GM12872 (cell line): Measurements from ENCODE around the gene IFT172.

Source experiments
- CTCF ChIP-seq: IDR thresholded peaks from 3 replicates; pipeline ENCODE4 v1.5.1; 2011; ENCODE audit warnings: low read depth, mild to moderate bottlenecking, low read length, moderate library complexity; ENCODE audit not compliant: insufficient read depth

IFT172 gene

GRCh38 chr2:27489498-27490397, at the start of gene IFT172:
Gene IFT172 (minus strand): TSS chr2:27489743. CDS start chr2:27489653, 90 bp downstream.
- TF ChIP-seq CTCF, result no peak

- no peak for TF ChIP-seq CTCF
Measured at GRCh38 chr2:27537287-27537686, 47.7 kb upstream of the IFT172 start.

GRCh38 chr2:27531983-27532382, 42.4 kb upstream of the IFT172 start:
- no peak for TF ChIP-seq CTCF

GRCh38 chr2:27527182-27527581, 37.6 kb upstream of the IFT172 start:
- no peak for TF ChIP-seq CTCF

- TF ChIP-seq CTCF, result no peak
Measured at GRCh38 chr2:27522400-27522945, 32.9 kb upstream of the IFT172 start.

GRCh38 chr2:27520316-27520715, 30.8 kb upstream of the IFT172 start:
- no peak for TF ChIP-seq CTCF

GRCh38 chr2:27518782-27519113, 29.2 kb upstream of the IFT172 start:
- TF ChIP-seq CTCF, result no peak
